Bronchial epithelial cell (primary cell): Measurements from ENCODE around the gene CD177. TPM values are rescaled to one million over a fixed set of nuclear protein-coding genes. Genes with fewer than 3 reads are reported as not detected.
A peak's percentile ranks its signal among the peaks of the same experiment; 100 is the strongest.
"Not testable (repeated sequence)": the region's sequence is repeated elsewhere in the genome, so short reads cannot be mapped to it uniquely, and the experiment has no call there.

ENCODE experiments used
- DNase-seq: peaks from one replicate; pipeline ENCODE4 v3.0.0-alpha.2; 2010; ENCODE audit warnings: low read depth
- FAIRE-seq: peaks from 2 replicates; lab custom pipeline; 2011; peaks lifted over from hg19 to GRCh38; lab: Jason Lieb, UNC
- H3K27me3 ChIP-seq: 2 replicates; pipeline ENCODE4 v1.5.1; 2011; ENCODE audit warnings: low read length; ENCODE audit not compliant: control insufficient read depth, insufficient read depth
- H3K36me3 ChIP-seq: 2 replicates; pipeline ENCODE4 v1.5.1; 2011; ENCODE audit warnings: low read length; ENCODE audit not compliant: control insufficient read depth, insufficient read depth
- H3K4me3 ChIP-seq: 2 replicates; pipeline ENCODE4 v1.5.1; 2011; ENCODE audit warnings: mild to moderate bottlenecking, low read depth, low read length, control low read depth
- total RNA-seq: library from RNA; depleted of rRNA; stranded (reverse); fragments of >200 nt; gene quantifications from 2 replicates; pipeline ENCODE4 v1.2.1, GENCODE V29; 2014
- TF ChIP-seq, protein P1 (sequence below): IDR thresholded peaks from 2 replicates; pipeline ENCODE4 v1.5.1; 2011; ENCODE audit warnings: mild to moderate bottlenecking, moderate library complexity, low read length, control low read depth, inconsistent platforms; ENCODE audit not compliant: insufficient read depth, severe bottlenecking

The CD177 gene
- total RNA-seq, 1 donor from 2014 or later, result 0.26 TPM

DNA sequence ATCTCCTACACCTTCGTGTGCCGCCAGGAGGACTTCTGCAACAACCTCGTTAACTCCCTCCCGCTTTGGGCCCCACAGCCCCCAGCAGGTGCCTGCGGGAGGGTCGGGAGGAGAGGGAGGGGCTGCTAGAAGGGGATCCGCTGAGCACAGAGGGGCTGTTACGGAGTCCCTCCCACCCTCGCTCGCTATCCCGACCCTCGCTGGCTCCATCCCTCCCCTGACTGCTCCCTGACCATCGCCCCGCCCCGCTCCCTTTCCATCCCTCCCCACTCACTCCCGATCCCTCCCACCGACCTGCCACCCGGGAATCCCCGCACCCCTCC is 780 bp downstream of the CD177 start:
- no peak for FAIRE-seq
- Histone ChIP-seq H3K36me3 (no peaks in the 10 kb centered on the region), H3K4me3 (no peak overlapping the region), H3K27me3 (no peaks in the 10 kb centered on the region)
- no peak for DNase-seq
- TF ChIP-seq, protein P1, sequence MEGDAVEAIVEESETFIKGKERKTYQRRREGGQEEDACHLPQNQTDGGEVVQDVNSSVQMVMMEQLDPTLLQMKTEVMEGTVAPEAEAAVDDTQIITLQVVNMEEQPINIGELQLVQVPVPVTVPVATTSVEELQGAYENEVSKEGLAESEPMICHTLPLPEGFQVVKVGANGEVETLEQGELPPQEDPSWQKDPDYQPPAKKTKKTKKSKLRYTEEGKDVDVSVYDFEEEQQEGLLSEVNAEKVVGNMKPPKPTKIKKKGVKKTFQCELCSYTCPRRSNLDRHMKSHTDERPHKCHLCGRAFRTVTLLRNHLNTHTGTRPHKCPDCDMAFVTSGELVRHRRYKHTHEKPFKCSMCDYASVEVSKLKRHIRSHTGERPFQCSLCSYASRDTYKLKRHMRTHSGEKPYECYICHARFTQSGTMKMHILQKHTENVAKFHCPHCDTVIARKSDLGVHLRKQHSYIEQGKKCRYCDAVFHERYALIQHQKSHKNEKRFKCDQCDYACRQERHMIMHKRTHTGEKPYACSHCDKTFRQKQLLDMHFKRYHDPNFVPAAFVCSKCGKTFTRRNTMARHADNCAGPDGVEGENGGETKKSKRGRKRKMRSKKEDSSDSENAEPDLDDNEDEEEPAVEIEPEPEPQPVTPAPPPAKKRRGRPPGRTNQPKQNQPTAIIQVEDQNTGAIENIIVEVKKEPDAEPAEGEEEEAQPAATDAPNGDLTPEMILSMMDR, result no peak

DNA sequence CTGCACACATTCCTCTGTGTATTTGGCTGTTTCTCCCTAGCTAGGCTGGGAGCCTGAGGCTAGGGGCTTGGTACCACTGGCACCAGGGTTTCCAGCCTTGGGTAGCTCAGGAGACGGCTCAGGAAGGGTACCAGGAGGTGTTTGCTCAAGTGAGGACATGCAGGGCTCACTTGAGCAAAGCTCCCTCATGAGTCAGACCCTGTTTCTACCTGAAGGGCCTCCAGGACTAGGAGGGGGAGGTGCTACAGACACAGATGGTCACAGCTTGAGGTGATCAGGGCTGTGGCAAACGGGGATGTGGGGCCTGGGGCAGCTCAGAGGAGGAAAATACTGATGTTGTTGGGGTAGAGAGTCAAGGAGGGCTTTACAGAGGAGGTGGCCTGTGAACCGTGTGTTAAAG is 3.3 kb downstream of the CD177 start:
- not testable (repeated sequence) for H3K4me3 ChIP-seq, FAIRE-seq, DNase-seq

GRCh38 chr19:43362179-43362578 is 8.7 kb downstream of the CD177 start:
- H3K27me3 ChIP-seq, result no peaks in the 10 kb centered on the region
- TF ChIP-seq, protein P1, result no peak
- H3K36me3 ChIP-seq, result no peaks in the 10 kb centered on the region
- DNase-seq (no peak), FAIRE-seq (no peak)
- H3K4me3 ChIP-seq, result no peak overlapping the region

More for the DNA sequence above, 3.3 kb downstream of the CD177 start:
- not testable (repeated sequence) for H3K36me3 ChIP-seq, H3K27me3 ChIP-seq

GRCh38 chr19:43362745-43363144 is 9.3 kb downstream of the CD177 start:
- DNase-seq (no peak), FAIRE-seq (peak; percentile 90)
- H3K36me3 ChIP-seq, result no peaks in the 10 kb centered on the region
- no peak overlapping the region for H3K4me3 ChIP-seq
- TF ChIP-seq, protein P1, result no peak
- no peaks in the 10 kb centered on the region for H3K27me3 ChIP-seq

DNA sequence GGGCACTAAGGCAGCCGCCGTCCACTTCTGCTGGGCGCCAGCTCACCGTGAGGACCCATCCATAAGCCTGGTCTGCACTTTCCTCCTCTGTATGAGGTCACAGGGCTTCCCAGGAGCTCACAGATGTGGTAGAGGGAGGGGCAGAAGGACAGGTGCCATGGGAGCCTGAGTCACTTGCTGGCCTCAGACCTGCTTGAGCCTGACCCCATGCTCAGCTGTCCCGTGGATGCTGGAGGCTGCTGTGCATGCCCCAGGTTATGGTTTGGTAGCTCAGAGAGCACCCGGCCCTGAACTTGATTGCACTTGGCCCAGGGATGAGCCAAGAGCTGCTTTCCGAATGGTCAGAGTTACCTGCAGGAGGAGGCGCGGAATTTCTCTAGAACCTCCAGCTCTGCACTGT is 12.2 kb downstream of the CD177 start:
- not testable (repeated sequence) for H3K4me3 ChIP-seq, H3K27me3 ChIP-seq, DNase-seq, H3K36me3 ChIP-seq
- FAIRE-seq, result peak; percentile 28

GRCh38 chr19:43367822-43368221 is 14.3 kb downstream of the CD177 start:
- FAIRE-seq (no peak), DNase-seq (no peak)
- H3K27me3 ChIP-seq, result no peaks in the 10 kb centered on the region
- no peaks in the 10 kb centered on the region for H3K36me3 ChIP-seq
- H3K4me3 ChIP-seq, result no peak overlapping the region
- TF ChIP-seq, protein P1, result no peak

- not testable (repeated sequence) for H3K4me3 ChIP-seq, H3K36me3 ChIP-seq, H3K27me3 ChIP-seq
- FAIRE-seq (peak; percentile 99), DNase-seq (peak; percentile 42)
These were observed 15.4 kb downstream of the CD177 start for GRCh38 chr19:43368897-43369296.
